IMR-90 (cell line): ENCODE results near the gene MMD. TPM values are rescaled to one million over a fixed set of nuclear protein-coding genes. Genes with fewer than 3 reads are reported as not detected.

Source experiments
- ATAC-seq: fragments of 200-7000 bp; cut with Tn5 transposase; 2 replicates; pipeline ENCODE4 v1.9.1; 2020; ENCODE audit warnings: low read depth, mild to moderate bottlenecking, moderate library complexity
- BruUV-seq: library from RNA; stranded (reverse); fragments of 400-500 nt; replicated peaks from 2 replicates; lab custom pipeline; 2021; lab: Mats Ljungman, UMichigan
- CTCF ChIA-PET: fragments of 300-600 bp; formaldehyde crosslinking; extraction: SDS; loops from one replicate; lab custom pipeline; 2021; ENCODE audit warnings: antibody characterized with exemption; lab: Yijun Ruan, JAX
- POLR2A ChIA-PET: fragments of 300-600 bp; sonication (Branson Sonifier 250); formaldehyde crosslinking; loops from one replicate; lab custom pipeline; 2022; ENCODE audit warnings: antibody characterized with exemption; ENCODE audit not compliant: unreplicated experiment; lab: Charles Lee
- DNase-seq: peaks from one replicate; pipeline ENCODE4 v3.0.0; 2013
- H2AFZ ChIP-seq: replicated peaks from 2 replicates; pipeline ENCODE3; 2013; ENCODE audit warnings: low read length, mild to moderate bottlenecking; ENCODE audit not compliant: poor library complexity
- H2AK5ac ChIP-seq: 2 replicates; pipeline ENCODE4 v1.6.1; 2013; ENCODE audit warnings: low read depth, low read length, inconsistent platforms
- H2AK9ac ChIP-seq: replicated peaks from 2 replicates; pipeline ENCODE3; 2013; ENCODE audit warnings: mild to moderate bottlenecking, low read depth, low read length, moderate library complexity; ENCODE audit not compliant: poor library complexity
- H2BK120ac ChIP-seq: 2 replicates; pipeline ENCODE4 v1.6.1; 2013; ENCODE audit warnings: low read depth, low read length, inconsistent platforms
- H2BK15ac ChIP-seq: 3 replicates; pipeline ENCODE4 v1.6.1; 2013; ENCODE audit warnings: low read depth, low read length, inconsistent platforms
- H2BK20ac ChIP-seq: 2 replicates; pipeline ENCODE4 v1.6.1; 2013; ENCODE audit warnings: low read depth, mild to moderate bottlenecking, inconsistent platforms, low read length, moderate library complexity
- H2BK5ac ChIP-seq: 2 replicates; pipeline ENCODE4 v1.6.1; 2013; ENCODE audit warnings: mild to moderate bottlenecking, low read depth, low read length, inconsistent platforms; ENCODE audit not compliant: poor library complexity, severe bottlenecking
- H3K14ac ChIP-seq: replicated peaks from 2 replicates; pipeline ENCODE4 v1.6.1; 2013; ENCODE audit warnings: low read depth, low read length, inconsistent platforms
- H3K18ac ChIP-seq: 2 replicates; pipeline ENCODE4 v1.6.1; 2013; ENCODE audit warnings: low read depth, low read length, control low read depth
- H3K23ac ChIP-seq: 2 replicates; pipeline ENCODE4 v1.6.1; 2013; ENCODE audit warnings: low read depth, low read length, inconsistent platforms
- H3K27ac ChIP-seq: 2 replicates; pipeline ENCODE4 v1.5.1; 2013; ENCODE audit warnings: mild to moderate bottlenecking, control low read depth, low read length; ENCODE audit not compliant: insufficient read depth
- H3K27me3 ChIP-seq: 2 replicates; pipeline ENCODE4 v1.6.1; 2013; ENCODE audit warnings: low read length; ENCODE audit not compliant: control insufficient read depth, insufficient read depth
- H3K36me3 ChIP-seq: 2 replicates; pipeline ENCODE4 v1.6.1; 2013; ENCODE audit warnings: low read length, mixed read lengths; ENCODE audit not compliant: control insufficient read depth, insufficient read depth
- H3K4ac ChIP-seq: 2 replicates; pipeline ENCODE4 v1.6.1; 2013; ENCODE audit warnings: low read depth, low read length, inconsistent platforms
- H3K4me1 ChIP-seq: 2 replicates; pipeline ENCODE4 v1.6.1; 2013; ENCODE audit warnings: low read length, mixed read lengths; ENCODE audit not compliant: control insufficient read depth, insufficient read depth
- H3K4me2 ChIP-seq: 2 replicates; pipeline ENCODE4 v1.6.1; 2013; ENCODE audit warnings: low read depth, mild to moderate bottlenecking, control low read depth, low read length, moderate library complexity
- H3K4me3 ChIP-seq: 2 replicates; pipeline ENCODE4 v1.5.1; 2013; ENCODE audit warnings: low read depth, mild to moderate bottlenecking, control low read depth, low read length, moderate library complexity; ENCODE audit not compliant: insufficient read depth
- H3K56ac ChIP-seq: 2 replicates; pipeline ENCODE4 v1.6.1; 2013; ENCODE audit warnings: low read length, inconsistent platforms; ENCODE audit not compliant: insufficient read depth; ENCODE audit errors: extremely low read depth
- H3K79me1 ChIP-seq, 2 experiments: 2 replicates each; pipeline ENCODE4 v1.6.1; 2013; ENCODE audit warnings: low read length in 2 of 2, inconsistent platforms in 1 of 2, low read depth in 1 of 2
- H3K9ac ChIP-seq: 2 replicates; pipeline ENCODE4 v1.6.1; 2013; ENCODE audit warnings: low read depth, low read length, control low read depth
- H3K9me1 ChIP-seq: 2 replicates; pipeline ENCODE4 v1.6.1; 2013; ENCODE audit warnings: low read length, inconsistent platforms; ENCODE audit not compliant: insufficient read depth
- H3K9me3 ChIP-seq: 2 replicates; pipeline ENCODE4 v1.6.1; 2013; ENCODE audit warnings: low read length; ENCODE audit not compliant: control insufficient read depth, insufficient read depth
- H4K20me1 ChIP-seq: 2 replicates; pipeline ENCODE4 v1.6.1; 2013; ENCODE audit warnings: low read length, inconsistent platforms; ENCODE audit not compliant: insufficient read depth
- H4K5ac ChIP-seq: 2 replicates; pipeline ENCODE4 v1.6.1; 2013; ENCODE audit warnings: mild to moderate bottlenecking, low read depth, low read length, control low read depth
- H4K8ac ChIP-seq, 2 experiments: 2 replicates each; pipeline ENCODE4 v1.6.1; 2013; ENCODE audit warnings: low read depth in 2 of 2, low read length in 2 of 2, control low read depth in 1 of 2, inconsistent platforms in 1 of 2
- H4K91ac ChIP-seq: 2 replicates; pipeline ENCODE4 v1.6.1; 2013; ENCODE audit warnings: low read depth, low read length, inconsistent platforms; ENCODE audit not compliant: insufficient read depth
- BHLHE40 ChIP-seq: fragments of 150-350 bp; IDR thresholded peaks from 2 replicates; pipeline ENCODE4 v1.6.1; 2016; ENCODE audit warnings: mild to moderate bottlenecking, low read depth, low read length
- CEBPB ChIP-seq: IDR thresholded peaks from 2 replicates; pipeline ENCODE4 v1.6.1; 2012; ENCODE audit warnings: low read depth, low read length, improper control_type of control experiment
- CHD1 ChIP-seq: IDR thresholded peaks from 2 replicates; pipeline ENCODE4 v1.6.1; 2012; ENCODE audit warnings: low read depth, low read length, improper control_type of control experiment
- FOS ChIP-seq: fragments of 150-350 bp; IDR thresholded peaks from 2 replicates; pipeline ENCODE4 v1.6.1; 2016; ENCODE audit warnings: low read depth, low read length
- MAZ ChIP-seq: IDR thresholded peaks from 2 replicates; pipeline ENCODE4 v1.6.1; 2012; ENCODE audit warnings: low read depth, mild to moderate bottlenecking, low read length, improper control_type of control experiment, moderate library complexity, borderline replicate concordance
- NFE2L2 ChIP-seq: fragments of 150-350 bp; IDR thresholded peaks from 2 replicates; pipeline ENCODE4 v1.6.1; 2016; ENCODE audit warnings: low read depth, mild to moderate bottlenecking, low read length
- POLR2A ChIP-seq: IDR thresholded peaks from 2 replicates; pipeline ENCODE4 v1.6.1; 2012; ENCODE audit warnings: mild to moderate bottlenecking, low read depth, low read length
- RCOR1 ChIP-seq: IDR thresholded peaks from 2 replicates; pipeline ENCODE4 v1.6.1; 2012; ENCODE audit warnings: mild to moderate bottlenecking, low read length, improper control_type of control experiment; ENCODE audit not compliant: insufficient replicate concordance
- WGBS, 2 experiments: methylation state at CpG; one replicate each; pipeline versions ENCODE4 v1.1.5 to v1.1.7; 2013; ENCODE audit warnings: missing lambda C conversion rate in 2 of 2; ENCODE audit not compliant: insufficient read length in 1 of 2; ENCODE audit errors: extremely low coverage in 2 of 2; 5-methylcytosine and 5-hydroxymethylcytosine counted together
- dilution Hi-C: fragments of 300-500 bp; cut with HindIII; formaldehyde crosslinking; loops from one replicate; pipeline ENCODE4 v1.14.3; 2018; ENCODE audit warnings: low sequenced_read_pairs; ENCODE audit not compliant: unreplicated experiment
- in situ Hi-C: fragments of 300-500 bp; cut with MboI; formaldehyde crosslinking; loops from 3 replicates; pipeline ENCODE4 v1.14.3; 2019; ENCODE audit warnings: low sequenced_read_pairs, inconsistent platforms, mixed read lengths
- intact Hi-C: fragments of 100-400 bp; cut with micrococcal nuclease; formaldehyde crosslinking; loops from 2 replicates; pipeline ENCODE4 v1.10.0; 2022
- polyA plus RNA-seq, 3 experiments: library from polyadenylated mRNA; depleted of rRNA; stranded (reverse); fragments of >200 nt; gene quantifications; 2 replicates each; pipeline ENCODE4 v1.2.3, GENCODE V29; 2012; ENCODE audit warnings: low replicate concordance in 1 of 3
- total RNA-seq: library from RNA; depleted of rRNA; stranded (reverse); fragments of >200 nt; gene quantifications from 2 replicates; pipeline ENCODE4 v1.2.3, GENCODE V29; 2012

The MMD gene
- total and polyA plus RNA-seq, 2 of the 4 experiments (the other 2 are of a cell fraction): 6.3 to 7.0 TPM

DNA sequence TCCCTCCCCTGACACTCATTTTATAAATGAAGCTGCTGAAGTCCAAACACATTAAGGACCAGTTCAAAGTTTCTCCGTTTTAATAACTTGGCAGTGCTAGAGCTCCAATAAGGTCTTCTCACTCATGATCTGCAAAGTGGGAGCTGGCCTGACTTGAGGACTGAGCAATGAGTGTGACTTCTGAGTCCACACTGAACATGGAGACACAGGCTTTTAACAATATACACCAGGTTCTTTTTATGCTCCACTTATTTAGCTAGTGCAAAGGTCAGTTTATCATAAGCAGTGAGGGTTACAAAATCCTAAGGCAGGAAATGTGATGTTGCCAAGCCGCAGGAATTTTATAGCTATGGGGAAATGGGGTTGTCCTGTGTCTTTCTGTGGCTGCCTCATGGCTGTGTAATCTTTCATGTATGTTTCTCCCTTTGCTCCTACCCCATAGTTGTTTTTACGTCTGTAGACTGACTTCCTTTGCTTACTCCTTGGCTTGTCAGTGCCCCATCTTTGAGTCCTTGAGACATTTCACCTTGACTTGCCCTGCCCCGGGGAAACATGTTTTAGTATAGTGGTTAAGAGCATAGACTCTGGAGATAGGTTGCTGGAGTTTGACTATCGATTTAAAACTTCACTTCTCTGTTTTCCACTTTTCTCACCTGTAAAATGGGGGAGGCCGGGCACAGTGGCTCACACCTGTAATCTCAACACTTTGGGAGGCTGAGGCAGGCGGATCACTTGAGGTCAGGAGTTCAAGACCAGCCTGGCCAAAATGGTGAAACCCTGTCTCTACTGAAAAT lies 12.2 kb upstream of the MMD start:
- peak overlapping the region; percentile 95 for H3K23ac ChIP-seq
- no peak overlapping the region for H3K4me3 ChIP-seq
- H3K36me3 ChIP-seq: no peaks in the 10 kb centered on the region
- TF ChIP-seq RCOR1 (peak; percentile 32), BHLHE40 (peak; percentile 40; the same call in 1 of the 2 replicates), CEBPB (peak; percentile 93), NFE2L2 (no peak), POLR2A (no peak), MAZ (no peak; the same call in 1 of the 2 replicates), CHD1 (no peak), FOS (peak; percentile 18; the same call in 1 of the 2 replicates)
- H3K4me1 ChIP-seq: peaks cover 18% of the 10 kb centered on the region
- in situ Hi-C loops: no loop called here
- peaks cover 4% of the 10 kb centered on the region; the same call in 1 of the 2 replicates for H3K9me1 ChIP-seq
- H3K27ac ChIP-seq: peak overlapping the region; percentile 92
- no peak overlapping the region for H2AFZ ChIP-seq
- H4K8ac ChIP-seq: peak overlapping the region; percentile 40 to 87
- H3K79me1 ChIP-seq: no peaks in the 10 kb centered on the region
- H2BK20ac ChIP-seq: peak overlapping the region; percentile 95
- peak overlapping the region; percentile 81 for H2AK5ac ChIP-seq
- H2BK5ac ChIP-seq: peak overlapping the region; percentile 71
- H3K27me3 ChIP-seq: no peaks in the 10 kb centered on the region
- H2BK120ac ChIP-seq: peak overlapping the region; percentile 94
- peak; percentile 96 for DNase-seq
- H3K4ac ChIP-seq: peak overlapping the region; percentile 94
- H4K20me1 ChIP-seq: peaks cover 4% of the 10 kb centered on the region; the same call in 1 of the 2 replicates
- ChIA-PET CTCF (interaction anchor here (1.4 to 1.6 kb wide), 2 partner anchors 21 to 93 kb away, joined by 3 to 4 read pairs; no protein-coding TSS in a partner anchor), POLR2A (no interaction called here)
- peak overlapping the region; percentile 34 for H4K5ac ChIP-seq
- no peak overlapping the region for H2AK9ac ChIP-seq
- no CpG with 5 or more reads among the region's 7 CpGs for WGBS, 2 experiments
- BruUV-seq: no TSS peak
- peak overlapping the region; percentile 96 for H3K18ac ChIP-seq
- H4K91ac ChIP-seq: peak overlapping the region; percentile 77
- H3K9me3 ChIP-seq: no peaks in the 10 kb centered on the region
- ATAC-seq: peak; percentile 90
- H3K9ac ChIP-seq: no peak overlapping the region; the same call in 1 of the 2 replicates
- intact Hi-C loops: loop anchor here (1.0 kb wide), 1 partner anchor 21 kb away; no protein-coding TSS in a partner anchor
- H2BK15ac ChIP-seq: peak overlapping the region; percentile 80; the same call in 2 of the 3 replicates
- H3K14ac ChIP-seq: peak overlapping the region; percentile 78
- dilution Hi-C loops: no loop called here
- H3K56ac ChIP-seq: peak overlapping the region; percentile 58
- peak overlapping the region; percentile 29 for H3K4me2 ChIP-seq
